Muscle of leg (tissue), 11 donors: ENCODE data around the gene MDN1. TPM values are rescaled to one million over a fixed set of nuclear protein-coding genes. Genes with fewer than 3 reads are reported as not detected.
A peak's percentile ranks its signal among the peaks of the same experiment; 100 is the strongest.

Experiments
- DNase-seq: peaks from one replicate; pipeline ENCODE4 v3.0.0; 2013
- H3K27ac ChIP-seq: one replicate; pipeline ENCODE4 v1.5.1; 2013; ENCODE audit warnings: mild to moderate bottlenecking, low read length, control low read depth
- H3K27me3 ChIP-seq: one replicate; pipeline ENCODE4 v1.6.1; 2013; ENCODE audit warnings: low read length; ENCODE audit not compliant: control insufficient read depth, insufficient read depth
- H3K36me3 ChIP-seq: one replicate; pipeline ENCODE4 v1.6.1; 2013; ENCODE audit warnings: low read length; ENCODE audit not compliant: control insufficient read depth, insufficient read depth
- H3K4me1 ChIP-seq: one replicate; pipeline ENCODE4 v1.6.1; 2013; ENCODE audit warnings: low read length; ENCODE audit not compliant: control insufficient read depth, insufficient read depth
- H3K4me3 ChIP-seq: one replicate; pipeline ENCODE4 v1.5.1; 2013; ENCODE audit warnings: low read length, control low read depth
- H3K9me3 ChIP-seq: replicated peaks from 2 replicates; pipeline ENCODE4 v1.6.1; 2013; ENCODE audit warnings: low read depth, low read length; ENCODE audit not compliant: control insufficient read depth
- WGBS: methylation state at CpG from one replicate; pipeline ENCODE4 v1.1.5; 2013; ENCODE audit warnings: missing lambda C conversion rate; ENCODE audit not compliant: insufficient coverage; 5-methylcytosine and 5-hydroxymethylcytosine counted together
- polyA plus RNA-seq, 8 donors: library from polyadenylated mRNA; unstranded; fragments of 120-200 nt; gene quantifications; one replicate each; pipeline versions ENCODE4 v1.2.1 to v1.2.3, GENCODE V29; 2013; ENCODE audit warnings: inconsistent platforms in 1 of 8, low replicate concordance in 1 of 8; ENCODE audit not compliant: insufficient read length in 8 of 8, insufficient read depth in 1 of 8
- total RNA-seq: library from RNA; stranded (reverse); fragments of 120-200 nt; gene quantifications from one replicate; pipeline ENCODE4 v1.2.4, GENCODE V29; 2013

Gene MDN1
- total and polyA plus RNA-seq, 9 donors, result 24.4 to 32.9 (median 26.3) TPM

- Histone ChIP-seq H3K4me3 (no peak overlapping the region), H3K36me3 (peaks cover 50% of the 10 kb centered on the region), H3K4me1 (no peaks in the 10 kb centered on the region), H3K9me3 (no peaks in the 10 kb centered on the region), H3K27me3 (no peaks in the 10 kb centered on the region), H3K27ac (no peak overlapping the region)
- DNase-seq, result no peak
These were observed 113.5 kb downstream of the MDN1 start for GRCh38 chr6:89706121-89706520.

DNA sequence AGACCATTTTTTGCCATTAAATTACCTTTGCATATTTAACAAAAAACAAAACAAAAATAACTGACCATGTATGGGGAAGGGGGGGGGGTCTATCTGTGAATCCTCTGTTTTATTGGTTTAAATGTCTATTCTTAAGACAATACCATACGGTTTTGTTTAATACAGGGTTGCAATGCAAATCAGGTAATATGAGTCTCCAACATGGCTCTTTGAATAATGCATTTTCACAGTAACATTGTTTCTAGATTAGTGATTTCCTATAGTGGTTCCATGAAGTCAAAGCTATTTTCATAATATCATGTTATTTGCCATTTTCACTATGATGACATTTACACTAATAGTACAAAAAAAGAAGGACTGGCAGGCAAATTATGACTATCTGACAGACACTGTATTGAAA lies 116.3 kb downstream of the MDN1 start:
- Histone ChIP-seq H3K4me1 (no peaks in the 10 kb centered on the region), H3K36me3 (peaks cover 42% of the 10 kb centered on the region), H3K4me3 (no peak overlapping the region), H3K9me3 (no peaks in the 10 kb centered on the region), H3K27ac (no peak overlapping the region), H3K27me3 (no peaks in the 10 kb centered on the region)
- WGBS, result no CpG with 5 or more reads among the region's 1 CpG
- no peak for DNase-seq

DNA sequence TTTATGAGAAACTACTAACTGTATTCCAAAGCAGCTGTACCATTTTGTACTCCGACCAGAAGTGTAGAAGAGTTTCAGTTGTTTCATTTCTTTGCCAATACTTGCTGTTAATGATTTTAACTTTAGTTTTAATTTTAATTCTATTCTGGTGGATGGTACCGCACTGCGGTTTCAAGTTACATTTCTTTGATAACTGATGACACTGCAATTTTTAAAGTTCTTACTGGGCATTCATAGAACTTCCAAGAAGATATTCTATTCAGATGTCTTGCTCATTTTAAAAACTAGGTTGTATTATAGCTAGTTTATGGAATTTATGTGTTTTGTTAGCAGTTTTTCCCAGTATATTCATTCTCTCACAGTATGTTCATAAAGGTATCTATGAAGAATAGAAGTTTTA lies 117.2 kb downstream of the MDN1 start:
- no peak overlapping the region for H3K4me3 ChIP-seq
- H3K27ac ChIP-seq, result no peak overlapping the region
- no peak for DNase-seq
- H3K27me3 ChIP-seq, result no peaks in the 10 kb centered on the region
- H3K36me3 ChIP-seq, result peaks cover 33% of the 10 kb centered on the region
- no CpG with 5 or more reads among the region's 3 CpGs for WGBS
- H3K9me3 ChIP-seq, result no peaks in the 10 kb centered on the region
- no peaks in the 10 kb centered on the region for H3K4me1 ChIP-seq

DNA sequence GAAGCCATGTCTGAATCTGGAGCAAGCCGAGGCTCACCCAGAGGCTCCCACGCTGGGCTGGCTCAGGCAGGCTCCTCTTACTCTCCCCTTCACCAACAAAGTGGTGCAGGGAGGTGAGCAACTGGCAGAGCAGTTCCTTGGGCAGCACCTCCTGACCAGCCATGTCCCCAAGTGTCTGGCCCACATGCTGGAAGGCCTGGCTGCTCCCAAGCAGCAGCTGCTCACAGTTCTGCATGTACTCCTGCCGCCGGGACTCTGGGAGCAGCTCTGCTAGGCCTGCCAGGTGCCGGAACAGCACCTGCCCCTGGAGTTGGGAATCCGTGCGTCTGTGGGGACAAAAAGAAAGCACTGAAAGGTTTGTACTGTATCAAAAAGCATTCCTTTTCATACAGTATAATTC lies 123.9 kb downstream of the MDN1 start:
- no peak for DNase-seq
- H3K4me1 ChIP-seq, result no peaks in the 10 kb centered on the region
- WGBS, result 83% methylated on average over 2 of the region's 7 CpGs
- H3K9me3 ChIP-seq, result no peaks in the 10 kb centered on the region
- H3K4me3 ChIP-seq, result no peak overlapping the region
- H3K27ac ChIP-seq, result no peak overlapping the region
- peaks cover 59% of the 10 kb centered on the region for H3K36me3 ChIP-seq
- H3K27me3 ChIP-seq, result no peaks in the 10 kb centered on the region

GRCh38 chr6:89694428-89694827 lies 125.2 kb downstream of the MDN1 start:
- Histone ChIP-seq H3K27ac (no peak overlapping the region), H3K36me3 (peaks cover 62% of the 10 kb centered on the region), H3K4me3 (no peak overlapping the region), H3K27me3 (no peaks in the 10 kb centered on the region), H3K4me1 (no peaks in the 10 kb centered on the region), H3K9me3 (no peaks in the 10 kb centered on the region)
- DNase-seq, result no peak
- WGBS, result 88% methylated on average over 2 of the region's 4 CpGs

- no peak overlapping the region for H3K4me3 ChIP-seq
- no peak for DNase-seq
- H3K4me1 ChIP-seq, result no peaks in the 10 kb centered on the region
- H3K27ac ChIP-seq, result no peak overlapping the region
- no peaks in the 10 kb centered on the region for H3K9me3 ChIP-seq
- no CpG with 5 or more reads among the region's 2 CpGs for WGBS
- peaks cover 68% of the 10 kb centered on the region for H3K36me3 ChIP-seq
- H3K27me3 ChIP-seq, result no peaks in the 10 kb centered on the region
These were observed 126.4 kb downstream of the MDN1 start for GRCh38 chr6:89693207-89693606.

DNA sequence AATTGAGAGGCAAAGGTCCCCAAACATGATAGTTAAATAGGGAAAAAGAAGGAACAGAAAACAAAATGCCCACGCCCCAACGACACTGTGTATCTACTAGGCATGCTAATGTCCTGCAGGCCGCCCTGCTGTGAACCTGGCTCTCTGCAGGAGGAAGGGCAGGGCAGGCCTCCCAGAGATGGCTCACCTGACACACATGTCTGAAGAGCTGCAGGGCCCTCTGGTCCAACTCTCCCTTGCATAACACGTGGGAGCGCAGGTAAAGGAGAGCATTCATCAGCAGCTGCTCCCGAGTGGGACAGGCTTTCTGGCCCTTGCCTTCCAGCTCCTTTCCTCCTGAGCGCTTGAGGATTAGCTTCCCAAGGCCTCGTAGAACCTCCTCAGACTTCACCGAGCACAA lies 127.3 kb downstream of the MDN1 start:
- H3K9me3 ChIP-seq, result no peaks in the 10 kb centered on the region
- no peaks in the 10 kb centered on the region for H3K27me3 ChIP-seq
- no peaks in the 10 kb centered on the region for H3K4me1 ChIP-seq
- DNase-seq, result no peak
- H3K27ac ChIP-seq, result no peak overlapping the region
- peaks cover 76% of the 10 kb centered on the region for H3K36me3 ChIP-seq
- H3K4me3 ChIP-seq, result no peak overlapping the region
- WGBS, result 91% methylated on average over 7 of the region's 9 CpGs

DNA sequence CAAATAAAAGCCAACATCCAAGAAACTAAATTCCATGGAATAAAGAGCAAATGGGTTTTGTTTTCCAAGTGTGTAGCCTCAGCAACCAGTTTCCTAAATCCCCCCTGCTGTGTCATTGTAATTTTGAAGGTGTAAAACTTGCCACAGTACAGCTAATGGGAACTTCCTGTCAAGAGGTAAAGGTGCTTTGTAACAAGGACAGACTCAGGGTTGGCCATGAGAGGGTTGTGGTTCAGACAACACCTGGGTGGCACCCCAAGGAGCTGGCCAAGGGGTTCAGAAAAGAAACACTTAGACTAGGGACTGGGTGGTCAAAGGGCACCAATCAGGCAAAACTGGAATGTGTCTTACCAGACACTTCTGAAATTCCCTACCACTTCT lies 128.7 kb downstream of the MDN1 start:
- Histone ChIP-seq H3K27ac (no peak overlapping the region), H3K4me1 (no peaks in the 10 kb centered on the region), H3K27me3 (no peaks in the 10 kb centered on the region), H3K4me3 (no peak overlapping the region), H3K9me3 (no peaks in the 10 kb centered on the region), H3K36me3 (peaks cover 79% of the 10 kb centered on the region)
- no peak for DNase-seq

- Histone ChIP-seq H3K4me3 (no peak overlapping the region), H3K4me1 (no peaks in the 10 kb centered on the region), H3K9me3 (no peaks in the 10 kb centered on the region), H3K27ac (no peak overlapping the region), H3K27me3 (no peaks in the 10 kb centered on the region), H3K36me3 (peaks cover 78% of the 10 kb centered on the region)
- no CpG with 5 or more reads among the region's 5 CpGs for WGBS
- DNase-seq, result peak; percentile 27
These were observed 129.9 kb downstream of the MDN1 start for GRCh38 chr6:89689732-89690131.

DNA sequence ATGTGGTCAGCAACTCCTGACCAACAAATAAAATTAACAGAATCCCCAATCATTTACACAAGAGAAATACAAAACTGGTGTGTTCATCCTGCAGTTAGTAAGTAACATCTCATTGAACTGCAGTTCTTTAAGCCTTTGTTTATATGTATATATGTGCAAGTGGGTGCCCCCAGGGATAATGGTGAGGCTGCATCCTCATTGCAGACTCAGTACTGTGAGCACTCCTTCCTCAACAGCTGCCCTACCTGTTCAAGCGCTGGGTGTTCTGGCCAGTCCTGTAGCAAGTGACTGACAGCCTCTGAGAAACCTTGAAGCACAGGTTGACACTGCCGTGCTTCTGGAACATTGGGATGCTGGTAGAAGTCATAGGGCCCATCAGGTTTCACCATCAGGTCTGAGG lies 131.3 kb downstream of the MDN1 start:
- H3K27ac ChIP-seq, result no peak overlapping the region
- H3K4me3 ChIP-seq, result no peak overlapping the region
- no peaks in the 10 kb centered on the region for H3K27me3 ChIP-seq
- WGBS, result 90% methylated on average over 2 of the region's 2 CpGs
- peaks cover 70% of the 10 kb centered on the region for H3K36me3 ChIP-seq
- no peaks in the 10 kb centered on the region for H3K9me3 ChIP-seq
- no peaks in the 10 kb centered on the region for H3K4me1 ChIP-seq
- DNase-seq, result no peak

DNA sequence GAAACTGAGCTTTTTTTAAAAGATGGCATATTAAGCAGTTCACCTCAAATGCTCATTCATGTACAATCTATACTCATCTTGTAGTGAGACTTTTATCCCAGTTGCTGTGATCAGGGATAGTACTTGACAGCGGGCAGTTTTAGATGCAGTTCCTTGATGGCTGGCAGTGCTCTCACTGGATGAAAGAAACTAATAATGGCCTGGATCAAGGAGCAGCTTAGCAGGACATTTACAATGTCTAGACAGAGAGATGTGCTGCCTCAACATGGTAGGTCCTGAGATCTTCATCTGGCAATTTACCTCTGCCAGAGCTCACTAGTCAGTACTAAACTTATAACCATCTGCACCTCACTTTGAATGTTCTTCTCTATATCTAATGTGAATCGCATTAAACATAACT lies 134.3 kb downstream of the MDN1 start:
- H3K9me3 ChIP-seq, result no peaks in the 10 kb centered on the region
- H3K27ac ChIP-seq, result no peak overlapping the region
- peaks cover 68% of the 10 kb centered on the region for H3K36me3 ChIP-seq
- WGBS, result 86% methylated on average over 2 of the region's 2 CpGs
- DNase-seq, result no peak
- H3K27me3 ChIP-seq, result no peaks in the 10 kb centered on the region
- no peak overlapping the region for H3K4me3 ChIP-seq
- H3K4me1 ChIP-seq, result no peaks in the 10 kb centered on the region
